HG03558 (cell line): ENCODE data around the gene MMP3.
A peak's percentile ranks its signal among the peaks of the same experiment; 100 is the strongest.

Experiments
- ATAC-seq: cut with Tn5 transposase; IDR thresholded peaks from one replicate; pipeline ENCODE4 v1.9.1; 2021; ENCODE audit warnings: moderate number of reproducible peaks; ENCODE audit not compliant: unreplicated experiment; ENCODE audit errors: extremely low read depth

The MMP3 gene

DNA sequence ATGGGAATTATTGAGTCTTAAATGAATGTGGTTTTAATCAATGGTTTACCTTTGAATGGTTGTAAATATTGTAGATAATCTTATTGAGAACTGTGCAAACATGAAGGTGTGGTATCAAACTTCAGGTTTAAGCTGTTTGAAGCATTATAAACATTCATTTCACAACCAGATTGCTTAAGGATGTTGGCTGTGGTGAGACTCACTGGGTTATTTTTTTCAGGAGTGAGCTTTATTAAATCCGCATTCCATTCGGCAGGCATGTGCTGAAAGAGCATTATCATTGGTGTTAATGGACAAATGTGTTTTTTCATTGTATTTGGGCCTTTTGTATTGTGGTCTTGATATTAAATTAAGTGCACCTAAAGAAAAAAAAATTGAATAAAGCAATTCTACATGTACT lies 9.7 kb downstream of the MMP3 start:
- no peak for ATAC-seq

DNA sequence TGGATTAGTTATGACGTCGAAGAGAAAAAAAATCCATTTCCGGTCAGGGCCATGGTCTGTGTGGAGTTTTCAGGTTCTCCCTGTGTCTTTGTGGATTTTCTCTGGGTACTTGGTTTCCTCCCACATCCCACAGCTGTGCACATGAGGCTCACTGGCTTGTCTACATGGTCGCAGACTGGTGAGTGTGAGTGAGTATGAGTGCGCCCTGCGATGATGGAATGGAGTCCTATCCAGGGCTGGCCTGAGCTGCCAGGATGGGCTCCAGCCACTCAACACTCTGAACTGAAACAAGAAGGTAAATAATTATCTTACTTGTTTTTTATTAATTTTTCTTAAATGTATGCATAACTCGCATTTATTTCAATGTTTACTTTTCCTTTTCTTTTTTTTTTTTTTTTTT lies 10.8 kb downstream of the MMP3 start:
- ATAC-seq = no peak

DNA sequence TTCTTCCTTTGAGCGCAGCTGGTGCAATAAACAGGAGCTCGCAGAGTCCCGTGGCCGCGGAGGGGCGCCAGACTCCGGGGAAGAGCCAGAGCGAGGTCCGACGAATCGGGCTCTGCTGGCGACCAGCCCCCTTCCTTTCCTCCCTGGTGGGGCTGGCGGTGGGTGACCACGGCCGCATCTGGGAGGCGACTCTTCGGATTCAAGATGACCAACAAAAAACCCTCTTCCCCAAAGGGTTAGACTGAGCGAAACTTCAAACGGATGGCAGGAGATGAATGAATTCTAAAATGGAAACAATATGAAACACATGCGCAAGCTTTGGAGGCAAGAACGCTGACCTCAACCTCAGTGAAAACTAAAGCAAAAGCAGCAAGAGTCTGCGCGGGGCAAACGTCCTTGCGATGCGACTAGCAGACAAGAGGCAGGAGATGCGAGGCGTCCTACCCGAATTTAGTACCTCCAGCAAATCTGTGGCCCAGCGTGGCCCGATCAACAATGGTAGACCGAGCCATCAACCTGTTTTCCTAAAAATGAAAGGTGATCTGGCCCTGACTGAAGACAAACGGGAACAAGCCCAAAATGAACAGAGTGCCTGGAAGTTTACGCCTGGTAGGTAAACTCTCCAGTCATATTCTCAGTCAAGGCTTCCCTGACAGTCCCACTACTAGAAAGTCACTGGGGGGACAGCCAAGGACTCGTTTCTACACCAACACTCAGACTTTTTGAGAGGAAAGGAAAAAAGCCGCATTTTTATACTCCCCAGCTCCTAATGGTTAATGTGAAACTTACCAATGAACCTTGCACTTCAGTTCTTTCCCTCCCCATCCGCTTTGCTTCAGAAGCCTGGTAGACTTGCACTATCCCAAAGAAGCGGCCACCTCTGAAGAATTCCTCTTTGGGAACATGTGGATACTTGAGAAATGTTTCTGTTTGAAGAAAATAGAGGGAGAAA lies 11.6 kb downstream of the MMP3 start:
- no peak for ATAC-seq

DNA sequence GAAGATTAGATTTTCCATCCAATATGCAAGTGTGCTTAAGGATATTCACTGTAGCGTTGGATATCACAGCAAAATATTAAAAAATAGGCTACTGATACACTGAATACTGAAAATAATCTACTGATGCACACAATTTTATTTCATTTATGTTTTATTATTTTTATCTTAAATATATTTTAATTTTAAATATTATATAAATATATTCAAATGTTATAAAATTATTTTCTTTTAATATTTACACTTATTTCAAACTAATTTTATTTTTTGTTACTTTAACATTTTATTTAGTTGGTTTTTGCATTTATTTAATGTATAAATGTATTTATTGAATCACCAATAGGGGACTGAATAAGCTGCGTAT lies 12.3 kb downstream of the MMP3 start:
- no peak for ATAC-seq

DNA sequence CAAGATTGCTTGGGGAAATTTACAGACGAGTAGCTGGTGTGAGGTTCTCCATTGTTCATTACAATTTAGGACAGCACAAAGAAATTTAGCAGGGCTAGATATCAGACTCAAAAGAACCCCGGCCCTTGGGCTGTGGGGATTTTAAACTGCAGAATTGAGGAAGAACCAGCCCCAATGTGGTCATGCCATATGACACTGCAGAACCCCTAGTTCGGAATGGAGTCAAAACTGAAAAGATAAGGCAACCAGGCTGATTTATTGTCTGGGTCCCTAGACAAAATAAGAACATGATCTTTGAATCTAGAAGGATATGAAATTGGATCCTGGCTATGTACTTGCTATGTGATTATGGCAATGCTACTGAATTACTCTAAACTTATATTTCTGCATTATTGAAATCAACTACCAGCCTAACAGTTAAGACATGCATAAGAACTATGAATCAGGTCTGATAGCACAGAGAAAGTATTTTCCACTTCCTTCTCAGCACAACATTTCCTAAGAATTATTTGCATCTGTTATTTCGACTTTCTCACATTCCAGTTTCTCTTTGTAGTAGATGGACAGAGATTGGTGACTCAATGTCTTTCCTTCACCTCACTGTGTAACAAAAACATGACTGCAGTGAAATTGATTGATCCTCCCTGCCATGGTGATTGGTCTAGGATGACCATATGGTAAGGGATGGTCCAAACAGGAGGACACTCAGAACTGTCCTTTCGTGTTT lies 13.2 kb downstream of the MMP3 start:
- ATAC-seq = no peak

DNA sequence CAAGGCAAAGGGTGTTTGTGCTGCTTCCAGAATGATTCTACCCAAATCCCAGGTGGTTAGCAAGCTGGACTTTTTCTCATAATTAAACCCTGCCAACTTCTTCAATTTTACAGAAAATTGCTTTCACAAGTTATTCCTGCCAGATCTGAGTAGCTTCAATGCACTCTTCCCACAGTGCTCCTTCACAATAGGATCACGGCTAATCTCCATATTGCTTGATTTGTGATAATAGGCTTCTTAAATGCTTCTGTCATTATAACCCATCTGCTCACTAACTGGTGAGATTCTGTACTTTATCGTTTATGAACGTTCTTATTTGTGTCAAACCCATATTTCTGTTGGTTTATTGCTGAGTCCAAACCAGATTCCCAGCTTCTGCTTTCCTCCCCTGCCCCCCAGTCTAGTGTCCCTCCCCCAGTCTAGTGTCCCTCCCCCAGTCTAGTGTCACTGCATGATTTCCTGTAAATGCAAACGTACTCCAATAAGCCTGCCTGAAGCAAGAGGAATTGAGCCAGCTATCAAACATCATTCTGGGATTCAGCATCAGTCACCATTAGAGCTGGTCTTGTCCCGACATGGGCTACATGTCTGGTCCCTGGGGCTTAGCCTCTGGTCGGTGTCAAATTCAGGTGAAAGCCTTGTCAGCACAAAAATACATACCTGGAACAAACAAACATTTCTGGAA lies 14.0 kb downstream of the MMP3 start:
- no peak for ATAC-seq

DNA sequence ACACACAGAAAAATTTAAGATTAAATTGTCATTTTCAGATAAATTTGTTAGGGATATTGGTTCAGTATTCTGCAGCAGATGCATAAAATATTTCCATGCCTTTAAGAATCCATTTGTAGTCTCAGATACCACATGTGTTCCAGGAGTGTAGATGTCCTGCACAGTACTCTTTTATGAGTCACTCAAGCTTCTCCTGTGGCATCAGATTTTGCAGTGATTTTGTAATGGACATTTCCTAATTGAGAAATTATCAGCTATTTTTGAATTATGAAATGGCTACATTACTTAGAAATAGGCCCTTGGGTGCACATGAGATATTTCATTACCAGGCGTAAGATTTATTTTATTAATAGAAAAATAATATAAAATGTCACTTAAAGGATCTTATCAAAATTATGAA lies 18.9 kb downstream of the MMP3 start:
- no peak for ATAC-seq

DNA sequence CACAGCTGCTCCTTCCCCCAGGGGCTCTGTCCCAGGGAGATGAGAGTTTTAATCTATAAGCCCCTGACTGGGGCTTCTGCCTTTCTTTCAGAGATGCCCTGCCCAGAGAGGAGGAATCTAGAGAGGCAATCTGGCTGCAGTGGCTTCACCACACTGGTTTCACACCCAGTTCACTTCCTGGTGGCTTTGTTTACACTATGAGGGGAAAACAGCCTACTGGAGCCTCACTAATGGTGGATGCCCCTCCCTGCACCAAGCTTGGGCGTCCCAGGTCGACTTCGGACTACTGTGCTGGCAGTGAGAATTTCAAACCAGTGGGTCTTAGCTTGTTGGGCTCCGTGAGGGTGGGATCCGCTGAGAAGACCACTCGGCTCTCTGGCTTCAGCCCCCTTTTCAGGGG lies 23.9 kb downstream of the MMP3 start:
- ATAC-seq = no peak

DNA sequence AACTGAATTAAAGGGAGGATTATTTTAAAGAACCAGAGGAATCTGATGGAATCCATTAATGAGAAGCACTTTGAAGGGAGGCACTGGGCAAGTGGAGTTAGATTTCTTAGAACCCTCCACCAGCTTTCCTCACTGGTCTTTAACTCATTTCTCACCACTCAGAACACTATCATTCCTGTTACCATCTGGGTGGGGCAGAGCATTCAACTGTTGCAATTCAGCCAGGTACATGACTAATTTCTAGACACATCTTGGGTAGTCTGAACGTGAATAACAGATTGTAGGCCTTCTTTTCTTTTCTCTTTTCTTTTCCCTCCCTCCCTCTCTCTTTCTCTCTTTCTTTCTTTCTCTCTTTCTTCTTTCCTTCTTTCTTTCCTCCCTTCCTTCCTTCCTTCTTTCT lies 29.9 kb downstream of the MMP3 start:
- ATAC-seq = no peak

DNA sequence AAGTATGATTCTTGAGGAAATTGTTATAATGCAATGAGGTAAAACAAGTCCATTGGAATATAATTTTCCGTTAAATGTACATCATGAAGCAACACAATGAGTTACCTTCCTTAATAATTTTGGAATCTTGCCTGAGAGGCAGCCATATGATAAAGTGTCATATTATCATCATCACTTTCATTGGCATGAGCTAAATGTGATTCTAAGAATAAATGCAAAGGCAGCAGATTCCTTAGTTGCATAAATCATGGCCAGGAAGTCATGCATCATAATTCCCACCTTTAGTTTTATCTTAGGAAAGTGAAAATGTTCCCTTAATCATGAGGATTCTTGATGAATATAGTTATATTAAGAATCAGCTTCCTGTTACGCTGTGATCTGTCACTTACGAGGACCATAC lies 31.2 kb downstream of the MMP3 start:
- no peak for ATAC-seq

DNA sequence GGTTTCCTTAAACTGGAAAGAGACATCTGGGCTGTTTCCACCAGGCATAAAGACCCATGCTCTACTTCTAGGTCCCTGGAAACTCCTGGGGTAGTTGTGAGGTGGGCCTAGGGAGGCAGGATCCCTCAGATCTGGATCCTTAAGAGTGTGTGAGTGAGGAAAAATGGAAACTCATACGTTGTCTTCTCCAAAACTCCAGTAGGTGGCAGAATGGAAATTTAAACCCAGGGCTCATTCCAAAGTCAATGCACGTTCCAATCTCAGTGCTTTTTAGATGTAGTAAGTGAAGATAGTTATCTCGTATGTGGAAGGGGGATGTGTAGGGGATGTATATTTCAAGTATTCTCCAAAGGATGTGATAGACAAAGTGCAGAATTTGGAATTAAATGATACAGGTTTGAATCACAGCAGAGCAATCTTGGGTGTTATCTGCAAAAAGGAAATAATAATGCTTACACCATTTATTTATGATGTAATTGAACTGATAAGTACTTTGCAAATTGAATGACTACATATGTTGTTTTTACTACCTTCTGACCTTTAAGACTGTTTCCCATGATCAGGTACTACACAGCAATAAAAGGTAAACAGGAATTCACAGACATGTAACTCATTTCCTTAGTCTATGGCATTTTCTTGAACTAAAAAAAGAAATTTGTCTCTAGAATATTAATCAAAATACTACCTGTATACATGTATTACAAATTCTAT lies 32.3 kb downstream of the MMP3 start:
- no peak for ATAC-seq

DNA sequence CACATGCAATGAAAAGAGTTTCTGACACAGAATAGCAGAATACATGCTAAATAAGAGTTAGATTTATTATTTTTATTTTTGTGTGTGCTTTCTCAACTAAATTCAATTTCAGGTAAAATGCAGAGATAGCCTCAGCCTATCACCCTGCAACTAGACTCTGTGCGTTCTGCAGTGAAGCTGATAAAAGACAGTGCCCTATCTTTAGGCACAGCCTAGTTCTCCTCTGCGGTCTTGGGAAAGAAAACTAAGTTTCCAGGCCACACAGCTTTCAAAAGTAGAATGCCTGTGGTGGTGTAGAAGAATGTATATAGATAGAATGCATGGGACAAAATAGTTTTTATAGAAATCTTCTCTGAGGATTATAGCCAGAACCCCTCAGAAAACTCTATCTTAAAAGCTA lies 33.4 kb downstream of the MMP3 start:
- no peak for ATAC-seq

DNA sequence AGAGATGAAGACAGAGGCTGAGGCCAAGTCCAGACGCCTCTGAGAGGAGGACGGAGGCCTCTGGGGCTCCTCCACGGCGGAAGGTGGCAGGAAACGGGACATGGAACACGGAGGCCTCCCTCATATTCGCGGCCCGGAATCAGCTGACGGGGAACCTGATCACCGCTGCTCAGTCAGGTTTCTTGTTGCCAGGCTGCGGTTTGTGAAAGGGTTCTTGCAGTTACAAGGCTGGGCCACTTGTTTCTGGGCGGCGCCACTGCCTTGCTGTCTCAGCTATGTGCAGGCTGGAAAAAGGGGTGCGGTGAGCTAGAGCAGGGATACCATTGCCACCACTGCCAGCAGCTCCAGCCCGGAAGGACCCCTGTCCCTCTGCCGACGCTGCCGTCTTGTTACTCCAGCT lies 35.5 kb downstream of the MMP3 start:
- ATAC-seq = no peak

DNA sequence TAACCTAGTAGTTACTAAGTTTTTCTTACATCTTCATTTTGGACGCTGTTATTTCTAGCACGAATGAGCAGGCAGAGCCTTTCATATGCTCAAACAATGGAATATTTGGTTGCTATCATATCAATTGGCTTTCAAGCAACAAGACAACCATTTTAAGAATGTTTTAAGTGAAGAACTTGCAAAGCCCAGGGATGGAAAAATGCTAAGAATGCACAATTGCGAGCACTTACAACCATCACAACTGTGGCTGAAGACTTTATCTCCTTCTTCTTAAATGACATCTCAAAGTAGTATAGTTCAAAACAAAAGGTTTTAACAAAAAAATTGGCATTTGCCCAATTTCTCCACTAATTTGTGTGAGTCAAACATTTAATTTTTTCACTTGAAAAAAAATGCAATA lies 37.1 kb downstream of the MMP3 start:
- no peak for ATAC-seq

DNA sequence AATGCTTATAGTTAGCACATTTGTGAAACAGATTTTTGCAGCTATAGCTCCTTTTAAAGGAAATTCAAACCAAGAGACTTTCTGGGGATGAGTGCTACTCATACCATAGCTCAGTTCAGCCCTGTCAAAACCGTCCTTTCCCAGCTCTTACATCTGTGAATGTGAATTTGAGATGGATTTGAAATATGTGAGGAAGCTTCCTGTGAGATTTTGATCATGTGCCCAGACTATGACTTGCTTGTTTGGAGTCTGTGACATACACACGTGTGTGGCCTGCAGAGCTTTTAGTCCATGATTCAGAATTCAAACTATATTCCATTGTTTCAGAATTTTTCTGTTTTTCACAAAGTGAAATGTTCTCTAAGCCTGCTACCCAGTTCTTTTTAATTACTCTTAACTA lies 41.1 kb downstream of the MMP3 start:
- no peak for ATAC-seq

DNA sequence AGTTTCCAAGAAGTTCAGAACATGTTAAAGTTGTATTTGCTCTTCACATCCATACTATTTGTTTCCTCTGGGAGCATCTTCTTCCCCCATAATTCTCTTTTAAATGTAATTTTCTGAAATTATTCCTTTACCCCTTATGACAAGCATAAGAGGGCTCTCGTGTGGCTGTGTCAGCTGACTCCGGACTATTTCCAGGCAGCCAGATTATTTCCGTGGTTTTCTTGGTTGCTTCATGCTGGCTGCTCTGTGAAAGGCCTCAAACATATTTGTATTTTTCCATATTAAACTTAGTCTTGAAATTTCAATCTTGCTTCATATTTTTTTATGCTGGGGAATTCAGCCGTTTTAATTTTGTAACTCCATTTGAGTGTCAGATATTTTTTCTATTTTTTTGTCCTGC lies 42.6 kb downstream of the MMP3 start:
- ATAC-seq = no peak

DNA sequence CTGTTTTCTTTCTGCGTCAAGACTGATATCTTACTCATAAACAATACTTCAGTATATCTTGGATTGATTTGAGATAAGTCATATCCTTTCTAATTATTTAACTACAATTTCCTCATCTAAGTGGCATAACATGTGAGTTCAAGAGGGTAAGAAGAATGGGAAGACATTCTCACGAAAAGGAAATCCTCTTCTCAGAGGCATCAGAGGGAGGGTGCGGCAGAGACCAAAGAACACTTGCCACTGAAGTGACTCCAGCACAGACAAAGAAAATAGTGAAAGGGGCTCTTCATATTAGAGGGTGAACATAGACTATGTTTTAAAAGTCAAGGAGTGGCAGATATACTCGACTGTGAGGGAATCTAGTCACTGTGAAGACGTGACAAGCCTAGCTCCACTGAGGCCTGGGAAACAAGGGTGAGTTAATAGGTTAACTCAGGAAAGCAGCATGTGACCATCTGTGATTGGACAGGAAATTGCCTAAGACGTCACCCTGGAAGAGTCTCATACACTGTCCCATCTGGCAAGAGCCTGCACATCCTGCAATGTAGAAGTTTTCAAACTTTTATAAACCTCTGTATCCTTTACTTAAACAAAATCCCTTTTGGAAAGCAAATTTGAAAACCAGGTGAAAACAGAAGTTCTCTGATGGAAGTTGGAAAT lies 43.6 kb downstream of the MMP3 start:
- ATAC-seq = no peak

DNA sequence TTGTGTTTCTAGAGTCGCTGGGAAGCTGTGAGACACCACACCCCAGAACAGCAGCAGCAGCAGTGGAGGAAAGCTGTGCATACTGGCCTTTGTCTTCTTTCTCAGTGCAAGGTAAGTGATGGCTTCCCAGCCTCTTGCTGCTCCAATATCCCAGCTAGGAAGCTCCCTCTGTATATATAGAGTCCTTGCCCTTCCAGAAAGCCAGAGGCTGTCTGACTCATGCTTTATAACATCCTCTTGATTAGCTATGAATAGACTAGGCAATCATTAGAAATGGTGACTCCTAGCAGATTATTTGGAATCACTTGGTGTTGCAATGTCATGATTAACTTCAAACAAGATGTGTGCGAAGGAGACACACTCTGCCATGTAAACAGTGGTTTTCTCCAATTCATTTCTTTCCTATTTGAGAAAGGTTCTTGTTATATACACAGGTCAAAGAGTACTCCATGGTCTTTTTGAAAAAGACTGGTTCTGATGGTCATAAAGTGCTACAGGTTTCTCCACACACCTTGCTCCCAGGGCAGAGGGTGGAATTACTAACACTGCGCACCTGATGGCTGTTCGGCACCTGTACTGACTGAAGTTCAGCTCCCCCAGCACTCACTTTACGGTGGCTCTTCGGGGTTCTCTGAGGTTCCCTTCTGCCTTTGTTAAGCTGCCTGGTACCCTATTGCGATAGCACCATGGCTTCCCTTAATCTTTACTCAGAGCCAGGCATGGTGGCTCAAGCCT lies 45.2 kb downstream of the MMP3 start, which contains the start of gene MMP1:
TSS of gene MMP1 (minus strand) at position 149 of the 735 bp plus-strand sequence. CDS start at position 81, 68 bp downstream.
- ATAC-seq = no peak

DNA sequence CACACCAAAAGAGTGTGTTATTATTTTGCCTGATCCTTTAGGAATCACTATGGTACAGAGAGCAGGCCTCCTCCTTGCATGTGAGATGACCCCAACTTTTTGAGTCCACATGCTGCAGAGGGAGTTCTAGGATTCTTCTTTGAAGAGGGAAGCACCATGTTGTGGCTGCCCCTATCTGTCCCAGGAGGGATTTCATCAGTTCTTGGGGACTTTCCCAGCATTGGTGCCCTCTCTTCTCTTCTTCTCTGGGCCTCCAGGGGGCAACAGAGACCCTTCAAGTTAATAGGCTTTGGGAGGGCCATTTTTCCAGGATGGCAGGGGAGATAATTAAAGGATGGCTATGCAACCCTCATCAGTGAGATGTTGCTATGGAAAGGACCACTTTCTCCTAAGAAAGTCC lies 49.0 kb downstream of the MMP3 start:
- peak; percentile 92 for ATAC-seq
